Ovary (tissue), 9 donors: ENCODE results near the gene POLD3. TPM values are rescaled to one million over a fixed set of nuclear protein-coding genes. Genes with fewer than 3 reads are reported as not detected.

ENCODE experiments used
- DNase-seq, 5 donors: peaks; one replicate each; pipeline ENCODE4 v3.0.0-alpha.2; 2019 to 2020
- H3K27ac ChIP-seq, 2 donors: fragments of 200-600 bp; one replicate each; pipeline versions ENCODE4 v1.5.1 to v1.8.0; 2019 to 2022
- H3K27me3 ChIP-seq: fragments of 200-600 bp; one replicate; pipeline ENCODE4 v1.8.0; 2022
- H3K36me3 ChIP-seq: fragments of 200-600 bp; sonication (generic); one replicate; pipeline ENCODE4 v1.5.1; 2019
- H3K4me1 ChIP-seq: one replicate; pipeline ENCODE4 v1.8.1; 2013; ENCODE audit warnings: mild to moderate bottlenecking, moderate library complexity; ENCODE audit not compliant: insufficient read depth
- H3K4me3 ChIP-seq: fragments of 200-600 bp; sonication (generic); one replicate; pipeline ENCODE4 v1.5.1; 2017
- H3K9me3 ChIP-seq, 2 donors: fragments of 200-600 bp in 1 of 2; sonication (generic) in 1 of 2; one replicate each; pipeline versions ENCODE4 v1.5.1 to v1.8.1; 2013 to 2019; ENCODE audit warnings: mild to moderate bottlenecking in 1 of 2, moderate library complexity in 1 of 2
- CTCF ChIP-seq, 3 donors: fragments of 450-650 bp in 2 of 3; fragments of 200-600 bp in 1 of 3; IDR thresholded peaks; one replicate each; pipeline versions ENCODE4 v1.5.1 to v1.8.0; 2016 to 2022; ENCODE audit warnings: antibody characterized with exemption in 3 of 3, mild to moderate bottlenecking in 1 of 3
- EP300 ChIP-seq: sonication (generic); formaldehyde crosslinking; IDR thresholded peaks from one replicate; pipeline ENCODE4 v1.6.1; 2017; ENCODE audit warnings: antibody characterized with exemption
- POLR2A ChIP-seq: fragments of 450-650 bp; IDR thresholded peaks from one replicate; pipeline ENCODE4 v1.6.1; 2017; ENCODE audit warnings: antibody characterized with exemption, mild to moderate bottlenecking, moderate library complexity
- WGBS, 3 donors: extraction: QIAGEN DNeasy Blood & Tissue Kit in 1 of 3; methylation state at CpG; one replicate each; pipeline versions ENCODE4 v1.1.5 to v1.1.7; 2013 to 2017; 5-methylcytosine and 5-hydroxymethylcytosine counted together
- intact Hi-C, 4 donors: fragments of 100-400 bp; cut with DNase I; formaldehyde crosslinking; loops; one replicate each; pipeline versions ENCODE4 v1.11.0 to v1.15.1; 2022 to 2023
- polyA plus RNA-seq, 2 donors: library from polyadenylated mRNA; stranded (reverse); fragments of 200-250 nt in 1 of 2; fragments of 350-450 nt in 1 of 2; fragmentation: Illumina TruSeq in 1 of 2; extraction: RNeasy Lipid Tissue Mini Kit (QIAGEN cat#74804) in 1 of 2; gene quantifications; one replicate each; pipeline ENCODE4 v1.2.3, GENCODE V29; 2013 to 2014
- total RNA-seq, 7 donors: library from RNA; depleted of rRNA in 2 of 7; stranded (reverse); fragments of >200 nt in 2 of 7; fragmentation: NEBNext Ultra II Directional in 3 of 7; extraction: Animal tissue kit (Norgen Biotek cat#: 25700) in 3 of 7; gene quantifications; one replicate each; pipeline versions ENCODE4 v1.1.0 to v1.2.4, GENCODE V29; 2016 to 2023
- donor health status: DM: no; HTN: no; CAD: no; lungs with moderate emphysema.
- donor health status: DM: no; HTN: no; CAD: no.
- donor health status: Bipolar disorder and iron deficiency.
- donor health status: DM: yes; HTN: yes; CAD: no.
- donor health status: DM: no; HTN: no; CAD: no.
- donor health status: DM: yes; HTN: yes; CAD: no.

Gene POLD3
- total and polyA plus RNA-seq, 9 donors = 8.2 to 19.0 (median 17.0) TPM

- no peak overlapping the region for H3K4me3 ChIP-seq
- no peaks in the 10 kb centered on the region for H3K27me3 ChIP-seq
- no peak for TF ChIP-seq CTCF (IDR thresholded peaks at IDR 0.05)
- TF ChIP-seq POLR2A = no peak
- no peak for TF ChIP-seq EP300
- H3K27ac ChIP-seq = no peak overlapping the region
- no peaks in the 10 kb centered on the region for H3K36me3 ChIP-seq
- H3K9me3 ChIP-seq = peaks cover 0 to 3% of the 10 kb centered on the region in 2 donors
- intact Hi-C loops = loop anchor here in 1 of 4 donors (10.0 kb wide), 1 partner anchor 105 kb away; no protein-coding TSS in a partner anchor
- no peak for DNase-seq
- no peaks in the 10 kb centered on the region for H3K4me1 ChIP-seq
- 68 to 79% (median 77%) methylated on average over 2 of the region's 2 CpGs for WGBS, 3 donors
These were observed 32.5 kb upstream of the POLD3 start for GRCh38 chr11:74559934-74560309.

- Histone ChIP-seq H3K36me3 (no peaks in the 10 kb centered on the region), H3K27ac (no peak overlapping the region), H3K4me1 (no peaks in the 10 kb centered on the region), H3K9me3 (no peaks in the 10 kb centered on the region), H3K27me3 (no peaks in the 10 kb centered on the region), H3K4me3 (no peak overlapping the region)
- WGBS, 3 donors = 84 to 86% (median 84%) methylated on average over 5 of the region's 5 CpGs
- intact Hi-C loops = loop anchor here in 1 of 4 donors (10.0 kb wide), 1 partner anchor 112 kb away; no protein-coding TSS in a partner anchor
- DNase-seq = no peak
- TF ChIP-seq POLR2A = no peak
- no peak for TF ChIP-seq CTCF (IDR thresholded peaks at IDR 0.05)
- no peak for TF ChIP-seq EP300
These were observed 26.0 kb upstream of the POLD3 start for GRCh38 chr11:74566146-74566960.

- intact Hi-C loops = loop anchor here in 1 of 4 donors (10.0 kb wide), 1 partner anchor 113 kb away; no protein-coding TSS in a partner anchor
- no peak overlapping the region for H3K27ac ChIP-seq
- 89 to 97% (median 91%) methylated on average over 1 of the region's 1 CpG for WGBS, 3 donors
- no peaks in the 10 kb centered on the region for H3K4me1 ChIP-seq
- no peaks in the 10 kb centered on the region for H3K27me3 ChIP-seq
- H3K4me3 ChIP-seq = no peak overlapping the region
- H3K9me3 ChIP-seq = no peaks in the 10 kb centered on the region
- no peak for DNase-seq
- H3K36me3 ChIP-seq = no peaks in the 10 kb centered on the region
- TF ChIP-seq CTCF (IDR thresholded peaks at IDR 0.05) (no peak), EP300 (no peak), POLR2A (no peak)
These were observed 24.4 kb upstream of the POLD3 start for GRCh38 chr11:74568028-74568427.

- WGBS, 3 donors = 54 to 58% (median 58%) methylated on average over 8 of the region's 8 CpGs
- no peak overlapping the region for H3K4me3 ChIP-seq
- no peaks in the 10 kb centered on the region for H3K36me3 ChIP-seq
- no peak for TF ChIP-seq EP300
- TF ChIP-seq POLR2A = no peak
- TF ChIP-seq CTCF (IDR thresholded peaks at IDR 0.05) = peak; percentile 23 to 68 (median 59)
- H3K4me1 ChIP-seq = no peaks in the 10 kb centered on the region
- H3K27ac ChIP-seq = no peak overlapping the region
- no peaks in the 10 kb centered on the region for H3K27me3 ChIP-seq
- no peaks in the 10 kb centered on the region for H3K9me3 ChIP-seq
- intact Hi-C loops = loop anchor here in 3 of 4 donors (2.0 to 10.0 kb wide), 6 partner anchors 116 to 316 kb away; no protein-coding TSS in a partner anchor
- peak in 4 of 5 donors; percentile 30 to 58 (median 38) for DNase-seq
These were observed 21.9 kb upstream of the POLD3 start for GRCh38 chr11:74570266-74571061.
